Nephron progenitor cell (in vitro differentiated cells): ENCODE results near the gene LRIG1.

ENCODE experiments used
- DNase-seq: peaks from one replicate; pipeline ENCODE4 v3.0.0; 2021
- H3K27ac Mint-ChIP-seq: 2 replicates; pipeline ENCODE4 v1.8.0; 2021; ENCODE audit warnings: mild to moderate bottlenecking, moderate library complexity, mixed read lengths
- H3K27me3 Mint-ChIP-seq: 2 replicates; pipeline ENCODE4 v1.8.0; 2021; ENCODE audit warnings: mild to moderate bottlenecking, low read depth, mixed read lengths; ENCODE audit not compliant: poor library complexity
- H3K36me3 Mint-ChIP-seq: 2 replicates; pipeline ENCODE4 v1.8.0; 2021; ENCODE audit warnings: low read depth, mixed read lengths
- H3K4me1 Mint-ChIP-seq: 2 replicates; pipeline ENCODE4 v1.8.0; 2021; ENCODE audit warnings: mixed read lengths
- H3K4me3 Mint-ChIP-seq: 2 replicates; pipeline ENCODE4 v1.8.0; 2021; ENCODE audit warnings: mild to moderate bottlenecking, moderate library complexity, mixed read lengths
- H3K9me3 Mint-ChIP-seq: 2 replicates; pipeline ENCODE4 v1.8.0; 2021; ENCODE audit warnings: mild to moderate bottlenecking, moderate library complexity, mixed read lengths
- CTCF ChIP-seq: fragments of 200-600 bp; sonication (generic); IDR thresholded peaks from 2 replicates; pipeline ENCODE4 v1.5.0; 2021; ENCODE audit warnings: antibody characterized with exemption

Gene LRIG1

GRCh38 chr3:66497288-66497984 is 3.4 kb downstream of the LRIG1 start:
- Mint-ChIP-seq H3K4me3 (peak overlapping the region; percentile 96), H3K27ac (no peak overlapping the region), H3K36me3 (no peaks in the 10 kb centered on the region), H3K4me1 (peaks cover 91% of the 10 kb centered on the region), H3K27me3 (peaks cover 12% of the 10 kb centered on the region), H3K9me3 (no peaks in the 10 kb centered on the region)
- DNase-seq, result no peak
- TF ChIP-seq CTCF, result no peak

DNA sequence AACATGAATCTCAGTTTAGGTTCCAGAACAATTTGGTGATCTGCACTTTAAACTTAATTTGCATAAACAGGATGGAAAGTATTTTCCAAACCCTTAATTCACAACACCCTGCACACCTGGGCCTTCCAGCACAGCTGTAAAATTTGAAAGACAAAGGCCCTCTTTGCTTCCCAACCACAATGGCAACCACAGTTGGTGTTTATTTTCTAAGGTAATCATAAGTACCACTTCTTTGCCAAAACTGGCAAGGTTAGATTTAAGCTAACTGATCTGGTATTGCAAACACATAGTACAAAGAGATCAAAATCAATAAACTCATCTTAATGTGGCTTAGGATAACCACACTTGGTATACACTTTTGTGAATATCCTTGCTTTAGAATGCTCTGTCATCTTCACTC is 4.1 kb downstream of the LRIG1 start:
- peaks cover 91% of the 10 kb centered on the region for H3K4me1 Mint-ChIP-seq
- no peak for TF ChIP-seq CTCF

GRCh38 chr3:66496301-66496700 is 4.5 kb downstream of the LRIG1 start:
- no peak for DNase-seq
- Mint-ChIP-seq H3K36me3 (no peaks in the 10 kb centered on the region), H3K4me1 (peaks cover 91% of the 10 kb centered on the region), H3K27me3 (peaks cover 2% of the 10 kb centered on the region), H3K27ac (no peak overlapping the region), H3K4me3 (peak overlapping the region; percentile 70), H3K9me3 (no peaks in the 10 kb centered on the region)
- TF ChIP-seq CTCF, result no peak

More for the DNA sequence above, 4.1 kb downstream of the LRIG1 start:
- Mint-ChIP-seq H3K27ac (no peak overlapping the region), H3K36me3 (no peaks in the 10 kb centered on the region), H3K27me3 (peaks cover 5% of the 10 kb centered on the region), H3K4me3 (peak overlapping the region; percentile 70), H3K9me3 (no peaks in the 10 kb centered on the region)
- no peak for DNase-seq

- no peak for DNase-seq
- peaks cover 94% of the 10 kb centered on the region for H3K4me1 Mint-ChIP-seq
- peak overlapping the region; percentile 79 for H3K27ac Mint-ChIP-seq
- no peaks in the 10 kb centered on the region for H3K36me3 Mint-ChIP-seq
- peak overlapping the region; percentile 70 for H3K4me3 Mint-ChIP-seq
- H3K27me3 Mint-ChIP-seq, result no peaks in the 10 kb centered on the region
- no peaks in the 10 kb centered on the region for H3K9me3 Mint-ChIP-seq
- TF ChIP-seq CTCF, result no peak
These were observed 5.2 kb downstream of the LRIG1 start for GRCh38 chr3:66495668-66496045.

- Mint-ChIP-seq H3K9me3 (no peaks in the 10 kb centered on the region), H3K27me3 (no peaks in the 10 kb centered on the region), H3K4me1 (peaks cover 99% of the 10 kb centered on the region), H3K4me3 (peak overlapping the region; percentile 70), H3K27ac (peak overlapping the region; percentile 82), H3K36me3 (no peaks in the 10 kb centered on the region)
- no peak for DNase-seq
- no peak for TF ChIP-seq CTCF
These were observed 5.7 kb downstream of the LRIG1 start for GRCh38 chr3:66494959-66495667.
